Liver (tissue), 3 donors: ENCODE measurements around the gene CADM2.

ENCODE experiments used
- EGR1 ChIP-seq, 2 donors: IDR thresholded peaks; 2 replicates each; pipeline ENCODE4 v1.6.1; 2016 to 2018; ENCODE audit warnings: antibody characterized with exemption in 2 of 2, low read depth in 2 of 2
- GABPA ChIP-seq, 2 donors: IDR thresholded peaks in 1 of 2; conservative IDR thresholded peaks in 1 of 2; 2 replicates each; pipeline ENCODE4 v1.6.1; 2016; ENCODE audit warnings: antibody characterized with exemption in 2 of 2, mild to moderate bottlenecking in 1 of 2, moderate library complexity in 1 of 2
- HNF4G ChIP-seq: IDR thresholded peaks from 2 replicates; pipeline ENCODE4 v1.6.1; 2016; ENCODE audit warnings: antibody characterized with exemption
- RAD21 ChIP-seq, 2 donors: IDR thresholded peaks; 2 replicates each; pipeline ENCODE4 v1.6.1; 2016; ENCODE audit warnings: antibody characterized with exemption in 2 of 2, mild to moderate bottlenecking in 2 of 2
- RXRA ChIP-seq, 2 donors: IDR thresholded peaks; 2 replicates each; pipeline ENCODE4 v1.6.1; 2017 to 2018; ENCODE audit warnings: antibody characterized with exemption in 2 of 2, mild to moderate bottlenecking in 1 of 2
- YY1 ChIP-seq: IDR thresholded peaks from 2 replicates; pipeline ENCODE4 v1.6.1; 2016; ENCODE audit warnings: antibody characterized with exemption, mild to moderate bottlenecking
- TF ChIP-seq, protein P1 (sequence below): fragments of 150-350 bp; IDR thresholded peaks from 2 replicates; pipeline ENCODE4 v1.5.1; 2017; ENCODE audit warnings: improper control_type of control experiment, low read depth, low read length; ENCODE audit not compliant: missing input control
- TF ChIP-seq, protein P2 (sequence below): IDR thresholded peaks from 2 replicates; pipeline ENCODE4 v1.6.1; 2016; ENCODE audit warnings: antibody characterized with exemption, mild to moderate bottlenecking
- TF ChIP-seq, protein P3 (sequence below): IDR thresholded peaks from 2 replicates; pipeline ENCODE4 v1.6.1; 2016; ENCODE audit warnings: antibody characterized with exemption
- TF ChIP-seq, protein P4 (sequence below): IDR thresholded peaks from 2 replicates; pipeline ENCODE4 v1.6.1; 2016; ENCODE audit warnings: antibody characterized with exemption
- TF ChIP-seq, protein P5 (sequence below): IDR thresholded peaks from 2 replicates; pipeline ENCODE4 v1.6.1; 2016; ENCODE audit warnings: antibody characterized with exemption
- donor health status: healthy.
- donor health status: healthy.

DNA sequence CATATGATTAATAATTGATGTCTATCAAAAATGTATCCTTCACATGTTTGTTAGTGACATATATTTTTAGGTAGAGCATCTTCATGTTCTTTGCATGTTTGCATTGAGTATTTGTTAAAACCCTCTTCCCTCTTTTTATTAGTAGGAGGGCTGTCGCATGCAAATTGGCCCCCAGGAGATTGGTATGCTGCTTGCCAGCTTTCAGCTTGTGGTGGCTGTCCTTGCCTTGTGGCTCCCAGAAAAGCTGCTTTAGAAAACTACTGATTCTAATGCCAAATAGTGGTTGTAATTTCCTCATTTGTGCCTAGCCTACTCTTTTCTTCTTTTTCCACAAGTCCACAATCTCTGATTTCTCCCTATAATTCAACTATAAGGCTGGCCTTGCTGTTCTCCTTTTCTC lies 1145.4 kb downstream of the CADM2 start:
- TF ChIP-seq YY1 (no peak), RAD21 (IDR thresholded peaks at IDR 0.05) (no peak), EGR1 (IDR thresholded peaks at IDR 0.05; ENCODE audit: low read depth in 2 of 2) (no peak), GABPA (IDR thresholded peaks at IDR 0.05 in 1 of 2, conservative IDR thresholded peaks at IDR 0.05 in 1 of 2) (no peak), HNF4G (no peak), RXRA (IDR thresholded peaks at IDR 0.05) (no peak)
- TF ChIP-seq, protein P1, sequence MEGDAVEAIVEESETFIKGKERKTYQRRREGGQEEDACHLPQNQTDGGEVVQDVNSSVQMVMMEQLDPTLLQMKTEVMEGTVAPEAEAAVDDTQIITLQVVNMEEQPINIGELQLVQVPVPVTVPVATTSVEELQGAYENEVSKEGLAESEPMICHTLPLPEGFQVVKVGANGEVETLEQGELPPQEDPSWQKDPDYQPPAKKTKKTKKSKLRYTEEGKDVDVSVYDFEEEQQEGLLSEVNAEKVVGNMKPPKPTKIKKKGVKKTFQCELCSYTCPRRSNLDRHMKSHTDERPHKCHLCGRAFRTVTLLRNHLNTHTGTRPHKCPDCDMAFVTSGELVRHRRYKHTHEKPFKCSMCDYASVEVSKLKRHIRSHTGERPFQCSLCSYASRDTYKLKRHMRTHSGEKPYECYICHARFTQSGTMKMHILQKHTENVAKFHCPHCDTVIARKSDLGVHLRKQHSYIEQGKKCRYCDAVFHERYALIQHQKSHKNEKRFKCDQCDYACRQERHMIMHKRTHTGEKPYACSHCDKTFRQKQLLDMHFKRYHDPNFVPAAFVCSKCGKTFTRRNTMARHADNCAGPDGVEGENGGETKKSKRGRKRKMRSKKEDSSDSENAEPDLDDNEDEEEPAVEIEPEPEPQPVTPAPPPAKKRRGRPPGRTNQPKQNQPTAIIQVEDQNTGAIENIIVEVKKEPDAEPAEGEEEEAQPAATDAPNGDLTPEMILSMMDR: no peak
- TF ChIP-seq, protein P2, sequence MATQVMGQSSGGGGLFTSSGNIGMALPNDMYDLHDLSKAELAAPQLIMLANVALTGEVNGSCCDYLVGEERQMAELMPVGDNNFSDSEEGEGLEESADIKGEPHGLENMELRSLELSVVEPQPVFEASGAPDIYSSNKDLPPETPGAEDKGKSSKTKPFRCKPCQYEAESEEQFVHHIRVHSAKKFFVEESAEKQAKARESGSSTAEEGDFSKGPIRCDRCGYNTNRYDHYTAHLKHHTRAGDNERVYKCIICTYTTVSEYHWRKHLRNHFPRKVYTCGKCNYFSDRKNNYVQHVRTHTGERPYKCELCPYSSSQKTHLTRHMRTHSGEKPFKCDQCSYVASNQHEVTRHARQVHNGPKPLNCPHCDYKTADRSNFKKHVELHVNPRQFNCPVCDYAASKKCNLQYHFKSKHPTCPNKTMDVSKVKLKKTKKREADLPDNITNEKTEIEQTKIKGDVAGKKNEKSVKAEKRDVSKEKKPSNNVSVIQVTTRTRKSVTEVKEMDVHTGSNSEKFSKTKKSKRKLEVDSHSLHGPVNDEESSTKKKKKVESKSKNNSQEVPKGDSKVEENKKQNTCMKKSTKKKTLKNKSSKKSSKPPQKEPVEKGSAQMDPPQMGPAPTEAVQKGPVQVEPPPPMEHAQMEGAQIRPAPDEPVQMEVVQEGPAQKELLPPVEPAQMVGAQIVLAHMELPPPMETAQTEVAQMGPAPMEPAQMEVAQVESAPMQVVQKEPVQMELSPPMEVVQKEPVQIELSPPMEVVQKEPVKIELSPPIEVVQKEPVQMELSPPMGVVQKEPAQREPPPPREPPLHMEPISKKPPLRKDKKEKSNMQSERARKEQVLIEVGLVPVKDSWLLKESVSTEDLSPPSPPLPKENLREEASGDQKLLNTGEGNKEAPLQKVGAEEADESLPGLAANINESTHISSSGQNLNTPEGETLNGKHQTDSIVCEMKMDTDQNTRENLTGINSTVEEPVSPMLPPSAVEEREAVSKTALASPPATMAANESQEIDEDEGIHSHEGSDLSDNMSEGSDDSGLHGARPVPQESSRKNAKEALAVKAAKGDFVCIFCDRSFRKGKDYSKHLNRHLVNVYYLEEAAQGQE: no peak
- TF ChIP-seq, protein P3, sequence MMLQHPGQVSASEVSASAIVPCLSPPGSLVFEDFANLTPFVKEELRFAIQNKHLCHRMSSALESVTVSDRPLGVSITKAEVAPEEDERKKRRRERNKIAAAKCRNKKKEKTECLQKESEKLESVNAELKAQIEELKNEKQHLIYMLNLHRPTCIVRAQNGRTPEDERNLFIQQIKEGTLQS: no peak
- TF ChIP-seq, protein P4, sequence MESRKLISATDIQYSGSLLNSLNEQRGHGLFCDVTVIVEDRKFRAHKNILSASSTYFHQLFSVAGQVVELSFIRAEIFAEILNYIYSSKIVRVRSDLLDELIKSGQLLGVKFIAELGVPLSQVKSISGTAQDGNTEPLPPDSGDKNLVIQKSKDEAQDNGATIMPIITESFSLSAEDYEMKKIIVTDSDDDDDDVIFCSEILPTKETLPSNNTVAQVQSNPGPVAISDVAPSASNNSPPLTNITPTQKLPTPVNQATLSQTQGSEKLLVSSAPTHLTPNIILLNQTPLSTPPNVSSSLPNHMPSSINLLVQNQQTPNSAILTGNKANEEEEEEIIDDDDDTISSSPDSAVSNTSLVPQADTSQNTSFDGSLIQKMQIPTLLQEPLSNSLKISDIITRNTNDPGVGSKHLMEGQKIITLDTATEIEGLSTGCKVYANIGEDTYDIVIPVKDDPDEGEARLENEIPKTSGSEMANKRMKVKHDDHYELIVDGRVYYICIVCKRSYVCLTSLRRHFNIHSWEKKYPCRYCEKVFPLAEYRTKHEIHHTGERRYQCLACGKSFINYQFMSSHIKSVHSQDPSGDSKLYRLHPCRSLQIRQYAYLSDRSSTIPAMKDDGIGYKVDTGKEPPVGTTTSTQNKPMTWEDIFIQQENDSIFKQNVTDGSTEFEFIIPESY: no peak
- TF ChIP-seq, protein P5, sequence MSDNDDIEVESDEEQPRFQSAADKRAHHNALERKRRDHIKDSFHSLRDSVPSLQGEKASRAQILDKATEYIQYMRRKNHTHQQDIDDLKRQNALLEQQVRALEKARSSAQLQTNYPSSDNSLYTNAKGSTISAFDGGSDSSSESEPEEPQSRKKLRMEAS: no peak
